Tibial artery (tissue), 4 donors: Measurements from ENCODE around the gene LHX1.

Source experiments
- DNase-seq, 2 donors: peaks; one replicate each; pipeline ENCODE4 v3.0.0-alpha.2; 2019
- H3K27ac ChIP-seq, 2 donors: fragments of 200-600 bp; sonication (generic) in 1 of 2; 1 replicate in 1 of 2; 2 replicates in 1 of 2; pipeline ENCODE4 v1.5.1; 2018 to 2019; ENCODE audit warnings: mild to moderate bottlenecking in 1 of 2
- H3K27me3 ChIP-seq, 2 donors: fragments of 200-600 bp; sonication (generic) in 1 of 2; one replicate each; pipeline versions ENCODE4 v1.5.1 to v1.6.0; 2016 to 2019
- H3K36me3 ChIP-seq, 3 donors: fragments of 200-600 bp; sonication (generic) in 2 of 3; one replicate each; pipeline ENCODE4 v1.5.1; 2016 to 2019; ENCODE audit warnings: mild to moderate bottlenecking in 2 of 3
- H3K4me1 ChIP-seq, 4 donors: fragments of 200-600 bp; sonication (generic) in 2 of 4; 1 replicate in 3 of 4; 2 replicates in 1 of 4; pipeline ENCODE4 v1.5.1; 2016 to 2019
- H3K4me3 ChIP-seq, 2 donors: fragments of 200-600 bp; sonication (generic) in 1 of 2; 1 replicate in 1 of 2; 2 replicates in 1 of 2; pipeline ENCODE4 v1.5.1; 2018 to 2019; ENCODE audit warnings: mild to moderate bottlenecking in 2 of 2
- H3K9me3 ChIP-seq, 3 donors: fragments of 200-600 bp; sonication (generic) in 1 of 3; one replicate each; pipeline ENCODE4 v1.5.1; 2016 to 2019
- CTCF ChIP-seq, 2 experiments: fragments of 200-600 bp in 1 of 2; fragments of 450-650 bp in 1 of 2; IDR thresholded peaks; one replicate each; pipeline ENCODE4 v1.5.1; 2017 to 2019; ENCODE audit warnings: antibody characterized with exemption in 2 of 2, mild to moderate bottlenecking in 1 of 2, moderate library complexity in 1 of 2
- intact Hi-C: fragments of 100-400 bp; cut with DNase I; formaldehyde crosslinking; loops from one replicate; pipeline ENCODE4 v1.15.0; 2023; ENCODE audit warnings: low total_unique reads

The LHX1 gene

GRCh38 chr17:36919407-36919968, 17.8 kb upstream of the LHX1 start:
- no peak overlapping the region for H3K4me3 ChIP-seq
- no peak for DNase-seq
- no peaks in the 10 kb centered on the region for H3K4me1 ChIP-seq
- H3K9me3 ChIP-seq: no peaks in the 10 kb centered on the region
- no peaks in the 10 kb centered on the region for H3K36me3 ChIP-seq
- TF ChIP-seq CTCF (IDR thresholded peaks at IDR 0.05): no peak
- peaks cover 0 to 75% of the 10 kb centered on the region in 2 donors for H3K27me3 ChIP-seq
- no peak overlapping the region for H3K27ac ChIP-seq
- intact Hi-C loops: no loop called here

GRCh38 chr17:36920032-36921005, 17.0 kb upstream of the LHX1 start:
- H3K27me3 ChIP-seq: peaks cover 0 to 77% of the 10 kb centered on the region in 2 donors

GRCh38 chr17:36921095-36921851, 16.0 kb upstream of the LHX1 start:
- intact Hi-C loops: no loop called here
- DNase-seq: no peak
- Histone ChIP-seq H3K9me3 (no peaks in the 10 kb centered on the region), H3K4me3 (no peak overlapping the region), H3K27ac (no peak overlapping the region), H3K4me1 (no peaks in the 10 kb centered on the region), H3K36me3 (no peaks in the 10 kb centered on the region), H3K27me3 (peaks cover 0 to 77% of the 10 kb centered on the region in 2 donors)
- TF ChIP-seq CTCF (IDR thresholded peaks at IDR 0.05): no peak

More at GRCh38 chr17:36920032-36921005, 17.0 kb upstream of the LHX1 start:
- Histone ChIP-seq H3K4me3 (no peak overlapping the region), H3K27ac (no peak overlapping the region), H3K4me1 (no peaks in the 10 kb centered on the region), H3K36me3 (no peaks in the 10 kb centered on the region), H3K9me3 (no peaks in the 10 kb centered on the region)
- no peak for DNase-seq
- intact Hi-C loops: no loop called here
- TF ChIP-seq CTCF (IDR thresholded peaks at IDR 0.05): no peak

- H3K27me3 ChIP-seq: peaks cover 0 to 79% of the 10 kb centered on the region in 2 donors
- DNase-seq: no peak
- no peak for TF ChIP-seq CTCF (IDR thresholded peaks at IDR 0.05)
- intact Hi-C loops: no loop called here
- H3K36me3 ChIP-seq: no peaks in the 10 kb centered on the region
- H3K4me1 ChIP-seq: no peaks in the 10 kb centered on the region
- no peak overlapping the region for H3K4me3 ChIP-seq
- H3K27ac ChIP-seq: no peak overlapping the region
- no peaks in the 10 kb centered on the region for H3K9me3 ChIP-seq
These were observed 15.1 kb upstream of the LHX1 start for GRCh38 chr17:36922175-36922574.

GRCh38 chr17:36923814-36924221, 13.5 kb upstream of the LHX1 start:
- Histone ChIP-seq H3K4me3 (no peak overlapping the region), H3K36me3 (no peaks in the 10 kb centered on the region), H3K27me3 (peaks cover 0 to 86% of the 10 kb centered on the region in 2 donors), H3K27ac (no peak overlapping the region), H3K9me3 (no peaks in the 10 kb centered on the region), H3K4me1 (no peaks in the 10 kb centered on the region)
- TF ChIP-seq CTCF (IDR thresholded peaks at IDR 0.05): no peak
- DNase-seq: no peak
- intact Hi-C loops: no loop called here
